ENCODE results near the gene C14orf119.
A peak's percentile ranks its signal among the peaks of the same experiment; 100 is the strongest.

The C14orf119 gene

GRCh38 chr14:23060536-23061260 is 34.6 kb upstream of the C14orf119 start:
- no peak for DNase-seq (ENCODE audit: low read depth in 2 of 2)

- peak; percentile 89 to 91 for DNase-seq (ENCODE audit: low read depth in 2 of 2)
Measured at GRCh38 chr14:23062002-23062401, 33.3 kb upstream of the C14orf119 start.

GRCh38 chr14:23063601-23064000 is 31.7 kb upstream of the C14orf119 start:
- DNase-seq (ENCODE audit: low read depth in 2 of 2), result no peak

GRCh38 chr14:23066368-23066767 is 28.9 kb upstream of the C14orf119 start:
- no peak for DNase-seq (ENCODE audit: low read depth in 2 of 2)

GRCh38 chr14:23066855-23067744 is 28.2 kb upstream of the C14orf119 start:
- no peak for DNase-seq (ENCODE audit: low read depth in 2 of 2)

- no peak for DNase-seq (ENCODE audit: low read depth in 2 of 2)
Measured at GRCh38 chr14:23067847-23068788, 27.2 kb upstream of the C14orf119 start.

- DNase-seq (ENCODE audit: low read depth in 2 of 2), result peak; percentile 79 to 84
Measured at GRCh38 chr14:23068789-23069412, 26.4 kb upstream of the C14orf119 start.

- DNase-seq (ENCODE audit: low read depth in 2 of 2), result no peak
Measured at GRCh38 chr14:23069413-23069806, 25.9 kb upstream of the C14orf119 start.

- DNase-seq (ENCODE audit: low read depth in 2 of 2), result no peak
Measured at GRCh38 chr14:23070262-23071129, 24.8 kb upstream of the C14orf119 start.

GRCh38 chr14:23071244-23071920 is 23.9 kb upstream of the C14orf119 start:
- DNase-seq (ENCODE audit: low read depth in 2 of 2), result peak; percentile 75

- no peak for DNase-seq (ENCODE audit: low read depth in 2 of 2)
Measured at GRCh38 chr14:23071921-23072539, 23.3 kb upstream of the C14orf119 start.

- DNase-seq (ENCODE audit: low read depth in 2 of 2), result no peak
Measured at GRCh38 chr14:23074906-23075305, 20.4 kb upstream of the C14orf119 start.

- no peak for DNase-seq (ENCODE audit: low read depth in 2 of 2)
Measured at GRCh38 chr14:23076785-23077408, 18.4 kb upstream of the C14orf119 start.

GRCh38 chr14:23077962-23078361 is 17.3 kb upstream of the C14orf119 start:
- no peak for DNase-seq (ENCODE audit: low read depth in 2 of 2)

GRCh38 chr14:23078692-23079116 is 16.6 kb upstream of the C14orf119 start:
- peak in 1 of 2 experiments; percentile 49 for DNase-seq (ENCODE audit: low read depth in 2 of 2)

GRCh38 chr14:23079716-23080115 is 15.6 kb upstream of the C14orf119 start:
- DNase-seq (ENCODE audit: low read depth in 2 of 2), result no peak

- no peak for DNase-seq (ENCODE audit: low read depth in 2 of 2)
Measured at GRCh38 chr14:23080474-23080873, 14.8 kb upstream of the C14orf119 start.

GRCh38 chr14:23085458-23085857 is 9.8 kb upstream of the C14orf119 start:
- no peak for DNase-seq (ENCODE audit: low read depth in 2 of 2)

GRCh38 chr14:23086565-23086964 is 8.7 kb upstream of the C14orf119 start:
- DNase-seq (ENCODE audit: low read depth in 2 of 2), result no peak

Data from fibroblast of skin of left quadriceps (primary cell).